Retinal pigment epithelial cell (primary cell): Measurements from ENCODE around the gene CSTF2.

Experiments used
- DNase-seq: peaks from one replicate; pipeline ENCODE4 v3.0.0-alpha.2; 2010; ENCODE audit warnings: low read depth
- H3K4me3 ChIP-seq: 2 replicates; pipeline ENCODE4 v1.5.1; 2011; ENCODE audit warnings: mild to moderate bottlenecking, low read length, control low read depth, moderate library complexity
- CTCF ChIP-seq: conservative IDR thresholded peaks from 2 replicates; pipeline ENCODE4 v1.5.1; 2011; ENCODE audit warnings: low read depth, low read length, control low read depth, inconsistent platforms

Gene CSTF2

GRCh38 chrX:100831219-100831946 lies 11.2 kb downstream of the CSTF2 start:
- TF ChIP-seq CTCF, result no peak
- no peak for DNase-seq
- H3K4me3 ChIP-seq, result no peak overlapping the region

GRCh38 chrX:100850317-100850716 lies 30.1 kb downstream of the CSTF2 start:
- no peak for DNase-seq
- no peak overlapping the region for H3K4me3 ChIP-seq
- TF ChIP-seq CTCF, result no peak

- no peak for DNase-seq
- no peak overlapping the region for H3K4me3 ChIP-seq
- TF ChIP-seq CTCF, result no peak
Measured at GRCh38 chrX:100852810-100853209, 32.6 kb downstream of the CSTF2 start.

- TF ChIP-seq CTCF, result no peak
- DNase-seq, result no peak
- no peak overlapping the region for H3K4me3 ChIP-seq
Measured at GRCh38 chrX:100863326-100863864, 43.2 kb downstream of the CSTF2 start.

GRCh38 chrX:100864657-100865391 lies 44.6 kb downstream of the CSTF2 start:
- TF ChIP-seq CTCF, result no peak
- H3K4me3 ChIP-seq, result no peak overlapping the region
- DNase-seq, result peak; percentile 6

- H3K4me3 ChIP-seq, result no peak overlapping the region
- TF ChIP-seq CTCF, result no peak
- DNase-seq, result no peak
Measured at GRCh38 chrX:100868273-100868672, 48.1 kb downstream of the CSTF2 start.
